Mesenchymal stem cell (in vitro differentiated cells and primary cell): ENCODE data around the gene PCDHGC5.
A peak's percentile ranks its signal among the peaks of the same experiment; 100 is the strongest.

Experiments used
- DNase-seq: peaks from one replicate; pipeline ENCODE4 v3.0.0-alpha.2; 2013
- H2AFZ ChIP-seq: one replicate; pipeline ENCODE4 v1.6.1; 2013; ENCODE audit warnings: low read depth, mild to moderate bottlenecking, control low read depth, inconsistent platforms, low read length, moderate library complexity
- H2AK5ac ChIP-seq: 2 replicates; pipeline ENCODE4 v1.6.1; 2013; ENCODE audit warnings: low read length, moderate library complexity, mild to moderate bottlenecking, inconsistent platforms; ENCODE audit not compliant: severe bottlenecking
- H2BK120ac ChIP-seq: one replicate; pipeline ENCODE4 v1.6.1; 2013; ENCODE audit warnings: low read depth, mild to moderate bottlenecking, inconsistent platforms, low read length, moderate library complexity
- H2BK12ac ChIP-seq, 2 experiments: one replicate each; pipeline ENCODE4 v1.6.1; 2013; ENCODE audit warnings: inconsistent platforms in 2 of 2, low read length in 2 of 2, mild to moderate bottlenecking in 2 of 2, moderate library complexity in 2 of 2, control low read depth in 1 of 2
- H2BK15ac ChIP-seq: one replicate; pipeline ENCODE4 v1.6.1; 2013; ENCODE audit warnings: mild to moderate bottlenecking, low read depth, inconsistent platforms; ENCODE audit not compliant: poor library complexity, severe bottlenecking
- H2BK5ac ChIP-seq: 2 replicates; pipeline ENCODE4 v1.6.1; 2013; ENCODE audit warnings: low read depth, mild to moderate bottlenecking, low read length, control low read depth, inconsistent platforms; ENCODE audit not compliant: poor library complexity, severe bottlenecking
- H3K14ac ChIP-seq, 2 experiments: one replicate each; pipeline ENCODE4 v1.6.1; 2013; ENCODE audit warnings: inconsistent platforms in 2 of 2, low read length in 2 of 2, control low read depth in 1 of 2, mild to moderate bottlenecking in 1 of 2, moderate library complexity in 1 of 2
- H3K18ac ChIP-seq, 2 experiments: one replicate each; pipeline ENCODE4 v1.6.1; 2013; ENCODE audit warnings: inconsistent platforms in 2 of 2, low read length in 2 of 2, control low read depth in 1 of 2, low read depth in 1 of 2, mild to moderate bottlenecking in 1 of 2
- H3K23ac ChIP-seq, 2 experiments: one replicate each; pipeline ENCODE4 v1.6.1; 2013; ENCODE audit warnings: inconsistent platforms in 2 of 2, low read length in 2 of 2, mild to moderate bottlenecking in 2 of 2, moderate library complexity in 2 of 2, control low read depth in 1 of 2
- H3K27ac ChIP-seq: 2 replicates; pipeline ENCODE4 v1.5.1; 2013; ENCODE audit warnings: mild to moderate bottlenecking, moderate library complexity, low read length, control low read depth, inconsistent platforms; ENCODE audit not compliant: poor library complexity, severe bottlenecking
- H3K27me3 ChIP-seq, 2 experiments: 2 replicates each; pipeline versions ENCODE4 v1.6.1 to v1.7.0; 2013; ENCODE audit warnings: low read length in 2 of 2, mild to moderate bottlenecking in 2 of 2, moderate library complexity in 2 of 2, control low read depth in 1 of 2, inconsistent platforms in 1 of 2; ENCODE audit not compliant: control insufficient read depth in 1 of 2, insufficient read depth in 1 of 2
- H3K36me3 ChIP-seq, 2 experiments: 2 replicates each; pipeline versions ENCODE4 v1.6.1 to v1.7.0; 2013; ENCODE audit warnings: low read length in 2 of 2, control low read depth in 1 of 2, inconsistent platforms in 1 of 2, low read depth in 1 of 2, mild to moderate bottlenecking in 1 of 2; ENCODE audit not compliant: insufficient read depth in 2 of 2, control insufficient read depth in 1 of 2
- H3K4ac ChIP-seq, 2 experiments: one replicate each; pipeline ENCODE4 v1.6.1; 2013; ENCODE audit warnings: inconsistent platforms in 2 of 2, low read length in 2 of 2, mild to moderate bottlenecking in 2 of 2, moderate library complexity in 2 of 2, control low read depth in 1 of 2, low read depth in 1 of 2
- H3K4me1 ChIP-seq: 2 replicates; pipeline ENCODE4 v1.6.1; 2013; ENCODE audit warnings: low read depth, low read length, control low read depth; ENCODE audit not compliant: control insufficient read depth, insufficient read depth
- H3K4me2 ChIP-seq: 2 replicates; pipeline ENCODE4 v1.6.1; 2013; ENCODE audit warnings: low read length, mild to moderate bottlenecking, inconsistent platforms; ENCODE audit not compliant: poor library complexity, severe bottlenecking
- H3K4me3 ChIP-seq, 2 experiments: 2 replicates each; pipeline versions ENCODE4 v1.5.1 to v1.7.0; 2013; ENCODE audit warnings: low read length in 2 of 2, mild to moderate bottlenecking in 2 of 2, control low read depth in 1 of 2, low read depth in 1 of 2; ENCODE audit not compliant: insufficient read depth in 1 of 2
- H3K79me1 ChIP-seq: replicated peaks from 2 replicates; pipeline ENCODE4 v1.6.1; 2013; ENCODE audit warnings: mild to moderate bottlenecking, control low read depth, low read length, inconsistent platforms; ENCODE audit not compliant: poor library complexity, severe bottlenecking
- H3K9ac ChIP-seq: 2 replicates; pipeline ENCODE4 v1.7.0; 2013; ENCODE audit warnings: mild to moderate bottlenecking, low read length, moderate library complexity
- H3K9me3 ChIP-seq: 2 replicates; pipeline ENCODE4 v1.7.0; 2013; ENCODE audit warnings: mild to moderate bottlenecking, low read length; ENCODE audit not compliant: control insufficient read depth
- H4K8ac ChIP-seq: one replicate; pipeline ENCODE4 v1.6.1; 2013; ENCODE audit warnings: inconsistent platforms, mild to moderate bottlenecking, low read length, moderate library complexity
- H4K91ac ChIP-seq: one replicate; pipeline ENCODE4 v1.6.1; 2013; ENCODE audit warnings: mild to moderate bottlenecking, low read length, inconsistent platforms
- WGBS: methylation state at CpG from one replicate; pipeline ENCODE4 v1.1.7; 2013; ENCODE audit warnings: mixed read lengths; 5-methylcytosine and 5-hydroxymethylcytosine counted together

Gene PCDHGC5

DNA sequence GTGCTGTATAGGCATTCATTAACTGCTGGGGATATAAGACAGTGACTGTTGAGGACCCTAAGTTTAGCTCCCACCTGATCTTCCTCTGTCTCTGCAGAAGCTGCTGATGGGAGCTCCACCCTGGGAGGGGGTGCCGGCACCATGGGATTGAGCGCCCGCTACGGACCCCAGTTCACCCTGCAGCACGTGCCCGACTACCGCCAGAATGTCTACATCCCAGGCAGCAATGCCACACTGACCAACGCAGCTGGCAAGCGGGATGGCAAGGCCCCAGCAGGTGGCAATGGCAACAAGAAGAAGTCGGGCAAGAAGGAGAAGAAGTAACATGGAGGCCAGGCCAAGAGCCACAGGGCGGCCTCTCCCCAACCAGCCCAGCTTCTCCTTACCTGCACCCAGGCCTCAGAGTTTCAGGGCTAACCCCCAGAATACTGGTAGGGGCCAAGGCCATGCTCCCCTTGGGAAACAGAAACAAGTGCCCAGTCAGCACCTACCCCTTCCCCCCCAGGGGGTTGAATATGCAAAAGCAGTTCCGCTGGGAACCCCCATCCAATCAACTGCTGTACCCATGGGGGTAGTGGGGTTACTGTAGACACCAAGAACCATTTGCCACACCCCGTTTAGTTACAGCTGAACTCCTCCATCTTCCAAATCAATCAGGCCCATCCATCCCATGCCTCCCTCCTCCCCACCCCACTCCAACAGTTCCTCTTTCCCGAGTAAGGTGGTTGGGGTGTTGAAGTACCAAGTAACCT is 22.1 kb downstream of the PCDHGC5 start:
- Histone ChIP-seq H3K14ac (no peak overlapping the region), H3K4me1 (peaks cover 62% of the 10 kb centered on the region), H3K4ac (no peak overlapping the region), H3K9ac (peak overlapping the region; percentile 90), H3K9me3 (no peaks in the 10 kb centered on the region), H3K23ac (no peak overlapping the region), H2AFZ (no peak overlapping the region), H4K91ac (peak overlapping the region; percentile 20), H3K36me3 (peaks cover 33 to 47% of the 10 kb centered on the region in 2 experiments), H3K18ac (peak overlapping the region in 1 of 2 experiments; percentile 74), H3K27me3 (no peaks in the 10 kb centered on the region), H3K27ac (peak overlapping the region; percentile 28), H2BK15ac (peak overlapping the region; percentile 66), H2BK5ac (no peak overlapping the region), H3K4me2 (no peak overlapping the region), H2BK120ac (no peak overlapping the region), H2AK5ac (peak overlapping the region; percentile 96), H3K79me1 (peaks cover 10% of the 10 kb centered on the region), H3K4me3 (no peak overlapping the region), H2BK12ac (peak overlapping the region in 1 of 2 experiments; percentile 56), H4K8ac (no peak overlapping the region)
- 94% methylated on average over 14 of the region's 14 CpGs for WGBS
- DNase-seq = no peak

DNA sequence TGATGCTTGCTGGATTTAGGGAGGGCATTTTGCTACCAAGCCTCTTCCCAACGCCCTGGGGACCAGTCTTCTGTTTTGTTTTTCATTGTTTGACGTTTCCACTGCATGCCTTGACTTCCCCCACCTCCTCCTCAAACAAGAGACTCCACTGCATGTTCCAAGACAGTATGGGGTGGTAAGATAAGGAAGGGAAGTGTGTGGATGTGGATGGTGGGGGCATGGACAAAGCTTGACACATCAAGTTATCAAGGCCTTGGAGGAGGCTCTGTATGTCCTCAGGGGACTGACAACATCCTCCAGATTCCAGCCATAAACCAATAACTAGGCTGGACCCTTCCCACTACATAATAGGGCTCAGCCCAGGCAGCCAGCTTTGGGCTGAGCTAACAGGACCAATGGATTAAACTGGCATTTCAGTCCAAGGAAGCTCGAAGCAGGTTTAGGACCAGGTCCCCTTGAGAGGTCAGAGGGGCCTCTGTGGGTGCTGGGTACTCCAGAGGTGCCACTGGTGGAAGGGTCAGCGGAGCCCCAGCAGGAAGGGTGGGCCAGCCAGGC is 23.0 kb downstream of the PCDHGC5 start:
- 89% methylated on average over 2 of the region's 4 CpGs for WGBS
- H3K9ac ChIP-seq = peak overlapping the region; percentile 90

DNA sequence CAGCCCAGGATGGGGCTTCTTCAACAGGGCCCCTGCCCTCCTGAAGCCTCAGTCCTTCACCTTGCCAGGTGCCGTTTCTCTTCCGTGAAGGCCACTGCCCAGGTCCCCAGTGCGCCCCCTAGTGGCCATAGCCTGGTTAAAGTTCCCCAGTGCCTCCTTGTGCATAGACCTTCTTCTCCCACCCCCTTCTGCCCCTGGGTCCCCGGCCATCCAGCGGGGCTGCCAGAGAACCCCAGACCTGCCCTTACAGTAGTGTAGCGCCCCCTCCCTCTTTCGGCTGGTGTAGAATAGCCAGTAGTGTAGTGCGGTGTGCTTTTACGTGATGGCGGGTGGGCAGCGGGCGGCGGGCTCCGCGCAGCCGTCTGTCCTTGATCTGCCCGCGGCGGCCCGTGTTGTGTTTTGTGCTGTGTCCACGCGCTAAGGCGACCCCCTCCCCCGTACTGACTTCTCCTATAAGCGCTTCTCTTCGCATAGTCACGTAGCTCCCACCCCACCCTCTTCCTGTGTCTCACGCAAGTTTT is 23.6 kb downstream of the PCDHGC5 start:
- peak overlapping the region; percentile 90 for H3K9ac ChIP-seq
- peak overlapping the region; percentile 91 for H4K8ac ChIP-seq
- H3K36me3 ChIP-seq = peaks cover 35 to 49% of the 10 kb centered on the region in 2 experiments
- peak overlapping the region; percentile 75 for H2BK120ac ChIP-seq
- DNase-seq = peak; percentile 65
- peak overlapping the region; percentile 55 to 97 for H3K18ac ChIP-seq
- WGBS = 21% methylated on average over 24 of the region's 28 CpGs
- peaks cover 61% of the 10 kb centered on the region for H3K4me1 ChIP-seq
- no peaks in the 10 kb centered on the region for H3K9me3 ChIP-seq
- H3K4me2 ChIP-seq = peak overlapping the region; percentile 79
- H2AFZ ChIP-seq = no peak overlapping the region
- peak overlapping the region; percentile 87 to 91 for H2BK12ac ChIP-seq
- peak overlapping the region in 1 of 2 experiments; percentile 61 for H3K4me3 ChIP-seq
- peak overlapping the region; percentile 95 for H4K91ac ChIP-seq
- peaks cover 10% of the 10 kb centered on the region for H3K79me1 ChIP-seq
- peak overlapping the region in 1 of 2 experiments; percentile 88 for H3K14ac ChIP-seq
- H2AK5ac ChIP-seq = peak overlapping the region; percentile 96
- peak overlapping the region; percentile 96 for H2BK15ac ChIP-seq
- H3K23ac ChIP-seq = peak overlapping the region in 1 of 2 experiments; percentile 74
- H3K4ac ChIP-seq = peak overlapping the region; percentile 80 to 86
- H3K27me3 ChIP-seq = no peaks in the 10 kb centered on the region
- peak overlapping the region; percentile 57 for H2BK5ac ChIP-seq
- H3K27ac ChIP-seq = peak overlapping the region; percentile 98

More for the DNA sequence above, 23.0 kb downstream of the PCDHGC5 start:
- Histone ChIP-seq H4K8ac (peak overlapping the region; percentile 91), H4K91ac (peak overlapping the region; percentile 95), H3K4ac (peak overlapping the region; percentile 80 to 86), H2BK12ac (peak overlapping the region; percentile 87 to 91), H3K27me3 (no peaks in the 10 kb centered on the region), H3K18ac (peak overlapping the region; percentile 55 to 97), H2BK15ac (peak overlapping the region; percentile 88), H3K36me3 (peaks cover 35 to 47% of the 10 kb centered on the region in 2 experiments), H3K79me1 (peaks cover 8% of the 10 kb centered on the region), H2AFZ (no peak overlapping the region), H3K14ac (peak overlapping the region in 1 of 2 experiments; percentile 48), H3K4me3 (peak overlapping the region in 1 of 2 experiments; percentile 61), H3K9me3 (no peaks in the 10 kb centered on the region), H2AK5ac (peak overlapping the region; percentile 96), H2BK5ac (no peak overlapping the region), H2BK120ac (peak overlapping the region; percentile 75), H3K4me1 (peaks cover 65% of the 10 kb centered on the region), H3K23ac (no peak overlapping the region), H3K27ac (peak overlapping the region; percentile 98), H3K4me2 (no peak overlapping the region)
- no peak for DNase-seq
